HUES6 (cell line): Measurements from ENCODE around the gene NTSR1.

Source experiments
- H3K27ac ChIP-seq: 2 replicates; pipeline ENCODE4 v1.7.0; 2013; ENCODE audit warnings: low read depth, mild to moderate bottlenecking, low read length, inconsistent platforms
- H3K27me3 ChIP-seq: 2 replicates; pipeline ENCODE4 v1.6.1; 2013; ENCODE audit warnings: low read length; ENCODE audit not compliant: control insufficient read depth, insufficient read depth
- H3K36me3 ChIP-seq: 2 replicates; pipeline ENCODE4 v1.6.1; 2013; ENCODE audit warnings: low read length; ENCODE audit not compliant: control insufficient read depth, insufficient read depth
- H3K4me1 ChIP-seq: 2 replicates; pipeline ENCODE4 v1.6.1; 2013; ENCODE audit warnings: low read length; ENCODE audit not compliant: control insufficient read depth, insufficient read depth
- H3K4me3 ChIP-seq: 2 replicates; pipeline ENCODE4 v1.5.1; 2013; ENCODE audit warnings: low read depth, low read length
- H3K9ac ChIP-seq: one replicate; pipeline ENCODE4 v1.6.1; 2013; ENCODE audit warnings: mild to moderate bottlenecking, low read length
- H3K9me3 ChIP-seq: 2 replicates; pipeline ENCODE4 v1.6.1; 2013; ENCODE audit warnings: low read depth, low read length; ENCODE audit not compliant: control insufficient read depth, insufficient read depth

NTSR1 gene

DNA sequence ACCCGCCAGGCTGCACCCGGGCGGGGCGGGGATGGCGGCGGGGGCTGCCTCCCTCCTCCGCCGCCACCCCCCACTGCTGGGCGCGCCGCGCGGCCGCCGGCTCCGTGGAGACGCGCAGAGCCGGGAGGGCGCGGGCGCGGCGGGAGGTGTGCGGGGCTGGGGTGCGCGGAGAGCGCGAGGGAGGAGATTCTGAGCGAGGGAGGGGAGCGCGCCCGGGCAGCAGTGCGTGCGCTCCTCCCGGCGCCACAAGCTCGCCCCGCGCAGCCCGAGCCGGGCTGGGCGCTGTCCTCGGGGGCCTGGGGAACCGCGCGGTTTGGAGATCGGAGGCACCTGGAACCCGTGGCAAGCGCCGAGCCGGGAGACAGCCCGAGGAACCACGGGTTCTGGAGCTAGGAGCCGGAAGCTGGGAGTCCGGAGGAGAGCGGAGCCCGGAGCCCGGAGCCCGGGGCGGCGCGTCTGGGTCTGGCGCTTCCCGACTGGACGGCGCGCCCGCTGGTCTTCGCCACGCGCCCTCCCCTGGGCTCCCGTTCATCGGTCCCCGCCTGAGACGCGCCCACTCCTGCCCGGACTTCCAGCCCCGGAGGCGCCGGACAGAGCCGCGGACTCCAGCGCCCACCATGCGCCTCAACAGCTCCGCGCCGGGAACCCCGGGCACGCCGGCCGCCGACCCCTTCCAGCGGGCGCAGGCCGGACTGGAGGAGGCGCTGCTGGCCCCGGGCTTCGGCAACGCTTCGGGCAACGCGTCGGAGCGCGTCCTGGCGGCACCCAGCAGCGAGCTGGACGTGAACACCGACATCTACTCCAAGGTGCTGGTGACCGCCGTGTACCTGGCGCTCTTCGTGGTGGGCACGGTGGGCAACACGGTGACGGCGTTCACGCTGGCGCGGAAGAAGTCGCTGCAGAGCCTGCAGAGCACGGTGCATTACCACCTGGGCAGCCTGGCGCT lies at the start of gene NTSR1:
Gene NTSR1, plus strand, starts transcription at position 246 of the 946 bp plus-strand sequence. Its CDS starts 372 bp downstream, at position 618.
- H3K27me3 ChIP-seq = peaks cover 87% of the 10 kb centered on the region
- no peak within 1 kb of the TSS for H3K27ac ChIP-seq
- peaks cover 8% of the 10 kb centered on the region for H3K4me1 ChIP-seq
- no peaks in the 10 kb centered on the region for H3K9me3 ChIP-seq
- H3K4me3 ChIP-seq = peak within 1 kb of the TSS; percentile 61
- H3K36me3 ChIP-seq = no peaks in the 10 kb centered on the region
- no peak within 1 kb of the TSS for H3K9ac ChIP-seq

DNA sequence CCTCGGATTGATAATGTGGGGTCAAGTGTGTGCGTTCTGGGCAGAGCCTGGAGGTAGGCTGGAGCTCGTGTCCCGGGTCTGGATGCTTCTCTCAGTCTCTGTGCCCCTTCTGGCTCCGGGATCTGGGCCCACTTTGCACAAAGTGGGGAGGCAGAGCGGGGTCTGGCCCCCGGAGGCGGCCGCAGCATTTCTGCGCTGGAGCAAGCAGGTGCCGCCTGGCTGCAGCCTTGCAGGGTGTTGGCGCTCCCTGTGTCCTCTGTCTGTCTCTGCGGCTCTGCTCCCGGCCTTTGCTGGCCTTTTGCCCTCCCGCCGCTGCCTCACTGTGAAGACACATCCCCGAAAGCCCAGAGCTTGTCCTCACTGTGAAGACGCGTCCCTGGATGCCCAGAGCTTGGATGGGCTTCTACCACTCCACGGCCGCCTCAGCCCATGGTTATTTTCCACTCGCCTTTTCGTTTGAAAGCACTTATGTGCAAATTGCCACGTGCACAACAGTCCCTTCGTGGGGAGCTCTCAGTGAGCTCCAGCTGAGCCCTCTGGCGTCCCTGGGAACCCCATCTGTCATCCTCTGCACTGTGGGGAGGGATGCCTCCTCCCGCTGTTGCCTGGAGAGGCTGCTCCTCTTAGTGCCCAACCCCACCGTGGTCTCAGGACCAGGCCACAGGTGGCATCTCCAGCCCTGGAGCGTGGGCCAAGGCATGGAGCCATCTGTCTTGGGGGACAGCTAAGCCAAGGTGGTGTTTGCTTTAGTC lies 49.0 kb upstream of the NTSR1 start:
- peaks cover 8% of the 10 kb centered on the region; the same call in 1 of the 2 replicates for H3K4me1 ChIP-seq
- H3K27me3 ChIP-seq = no peaks in the 10 kb centered on the region
- H3K36me3 ChIP-seq = no peaks in the 10 kb centered on the region; the same call in 1 of the 2 replicates
- H3K27ac ChIP-seq = no peak overlapping the region
- H3K9me3 ChIP-seq = no peaks in the 10 kb centered on the region
- H3K9ac ChIP-seq = no peak overlapping the region
- no peak overlapping the region for H3K4me3 ChIP-seq

DNA sequence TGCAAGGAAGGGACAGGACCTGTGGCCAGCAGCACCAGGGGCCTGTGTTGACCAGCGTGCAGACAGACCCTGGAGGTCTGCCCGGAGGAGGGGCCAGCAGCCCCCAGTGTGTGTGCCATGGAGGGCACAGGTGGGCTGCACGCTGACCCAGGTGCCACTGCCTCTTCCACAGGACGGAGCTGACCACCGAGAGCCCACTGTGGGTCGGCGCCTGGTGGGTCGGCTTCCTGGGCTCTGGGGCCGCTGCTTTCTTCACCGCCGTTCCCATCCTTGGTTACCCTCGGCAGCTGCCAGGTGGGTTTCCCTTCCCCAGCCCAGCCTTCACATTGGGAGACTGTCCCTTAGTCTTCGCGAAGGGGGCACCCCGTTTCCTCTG lies 48.4 kb upstream of the NTSR1 start:
- Histone ChIP-seq H3K27ac (no peak overlapping the region), H3K36me3 (no peaks in the 10 kb centered on the region; the same call in 1 of the 2 replicates), H3K4me1 (peaks cover 8% of the 10 kb centered on the region; the same call in 1 of the 2 replicates), H3K9me3 (no peaks in the 10 kb centered on the region), H3K4me3 (no peak overlapping the region), H3K27me3 (no peaks in the 10 kb centered on the region), H3K9ac (no peak overlapping the region)

DNA sequence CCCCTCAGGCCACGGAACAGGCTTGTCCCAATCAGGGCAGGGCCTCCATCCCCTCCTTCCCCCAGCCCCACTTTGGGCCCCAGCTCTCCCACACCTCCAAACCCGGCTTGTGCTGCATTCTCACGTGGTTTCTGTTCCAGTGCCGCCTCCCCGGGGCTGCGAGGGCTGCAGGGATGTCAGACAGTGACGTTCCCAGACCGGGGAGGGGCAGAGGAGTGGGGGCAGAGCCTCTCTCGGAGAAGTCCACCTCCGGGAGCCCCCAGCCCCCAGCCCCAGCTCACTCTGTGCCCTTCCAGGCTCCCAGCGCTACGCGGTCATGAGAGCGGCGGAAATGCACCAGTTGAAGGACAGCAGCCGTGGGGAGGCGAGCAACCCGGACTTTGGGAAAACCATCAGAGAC lies 47.9 kb upstream of the NTSR1 start:
- Histone ChIP-seq H3K9me3 (no peaks in the 10 kb centered on the region), H3K9ac (no peak overlapping the region), H3K27me3 (no peaks in the 10 kb centered on the region), H3K4me3 (no peak overlapping the region), H3K27ac (no peak overlapping the region), H3K36me3 (no peaks in the 10 kb centered on the region; the same call in 1 of the 2 replicates), H3K4me1 (peaks cover 8% of the 10 kb centered on the region; the same call in 1 of the 2 replicates)

DNA sequence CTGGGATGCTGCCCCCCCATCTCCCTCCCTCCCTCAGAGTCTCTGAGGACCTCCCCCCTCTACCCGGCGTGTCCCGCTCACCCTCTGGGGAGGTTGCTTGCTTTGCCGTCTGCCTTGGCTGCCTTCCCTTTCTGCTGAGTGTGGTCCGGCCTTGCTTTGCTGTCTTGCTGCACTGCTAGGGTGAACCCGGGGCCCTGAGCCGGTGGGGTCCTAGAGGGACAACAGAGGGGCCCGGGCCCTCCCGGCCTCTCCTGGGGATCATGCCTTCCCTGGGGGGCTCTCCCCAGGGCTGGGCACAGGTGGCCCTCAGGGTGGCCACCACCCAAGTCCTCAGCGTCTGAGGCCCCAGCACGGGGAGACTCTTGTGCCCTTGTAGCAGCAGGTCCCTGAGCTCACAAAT lies 47.0 kb upstream of the NTSR1 start:
- Histone ChIP-seq H3K9ac (no peak overlapping the region), H3K27ac (no peak overlapping the region), H3K9me3 (no peaks in the 10 kb centered on the region), H3K36me3 (no peaks in the 10 kb centered on the region), H3K4me3 (no peak overlapping the region), H3K4me1 (peaks cover 8% of the 10 kb centered on the region; the same call in 1 of the 2 replicates), H3K27me3 (no peaks in the 10 kb centered on the region)

DNA sequence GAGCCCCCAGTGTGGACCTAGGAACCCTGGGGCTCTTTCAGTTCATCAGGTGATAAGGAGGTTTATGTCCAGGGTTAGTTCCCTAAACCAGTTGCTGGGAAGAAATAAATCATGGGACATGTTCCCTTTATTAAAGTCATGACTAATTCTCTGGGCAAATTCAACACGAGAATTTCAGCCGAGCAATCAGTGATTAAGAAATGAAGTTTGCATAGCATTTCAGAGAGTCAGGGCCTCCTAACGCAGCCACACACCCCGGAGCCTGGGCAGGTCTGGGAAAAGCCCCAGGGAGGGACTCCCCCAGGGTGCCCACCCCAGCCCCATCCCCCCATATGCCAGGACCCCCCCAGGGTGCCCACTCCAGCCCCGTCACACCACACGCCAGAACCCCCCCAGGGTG lies 46.2 kb upstream of the NTSR1 start:
- Histone ChIP-seq H3K36me3 (no peaks in the 10 kb centered on the region), H3K27ac (no peak overlapping the region), H3K4me3 (no peak overlapping the region), H3K4me1 (peaks cover 8% of the 10 kb centered on the region; the same call in 1 of the 2 replicates), H3K9me3 (no peaks in the 10 kb centered on the region), H3K27me3 (no peaks in the 10 kb centered on the region), H3K9ac (no peak overlapping the region)

DNA sequence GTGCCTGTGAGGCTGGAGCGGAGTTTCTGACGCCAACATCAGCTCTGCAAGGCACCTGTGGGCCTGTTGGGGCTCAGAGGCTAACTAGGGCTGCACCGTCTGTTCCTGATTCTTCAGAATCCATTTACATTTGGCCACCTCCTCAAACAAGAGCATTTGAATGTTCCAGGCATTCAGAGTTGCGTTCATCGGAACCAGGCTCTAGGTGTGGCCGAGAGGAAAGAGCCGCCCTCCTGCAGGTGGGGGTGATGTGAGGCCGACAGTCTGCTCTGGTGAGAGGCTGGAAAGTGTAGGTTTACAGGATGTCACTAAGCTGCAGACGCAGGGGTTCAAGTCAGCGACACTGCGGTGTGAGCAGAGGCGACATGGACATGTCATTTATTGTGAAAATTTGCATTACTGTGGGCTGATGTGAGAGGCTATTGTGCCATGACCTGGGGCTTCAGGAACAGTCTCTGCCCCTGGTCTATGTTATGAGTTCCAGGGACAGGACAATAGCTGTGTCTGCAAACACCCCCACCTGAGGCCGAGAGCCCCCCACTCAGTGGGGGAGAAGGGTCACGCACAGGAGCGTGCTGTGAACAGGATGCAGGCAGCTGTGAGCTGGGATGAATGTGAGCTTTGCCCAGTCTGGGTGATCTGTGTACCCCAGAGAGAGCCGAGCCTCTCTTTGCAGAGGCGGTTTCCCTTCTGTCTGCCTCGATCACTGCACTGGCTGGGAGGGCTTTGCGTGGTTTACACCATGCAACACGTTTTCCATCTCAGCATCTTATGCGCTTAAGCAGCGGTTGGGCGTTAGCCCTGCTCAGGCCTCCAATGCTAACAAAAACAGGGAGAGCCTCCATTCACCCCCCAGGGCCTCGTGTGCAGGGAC lies 45.3 kb upstream of the NTSR1 start:
- H3K27me3 ChIP-seq = no peaks in the 10 kb centered on the region
- H3K9me3 ChIP-seq = no peaks in the 10 kb centered on the region
- H3K4me3 ChIP-seq = no peak overlapping the region
- no peaks in the 10 kb centered on the region for H3K36me3 ChIP-seq
- peaks cover 8% of the 10 kb centered on the region; the same call in 1 of the 2 replicates for H3K4me1 ChIP-seq
- no peak overlapping the region for H3K9ac ChIP-seq
- no peak overlapping the region for H3K27ac ChIP-seq

DNA sequence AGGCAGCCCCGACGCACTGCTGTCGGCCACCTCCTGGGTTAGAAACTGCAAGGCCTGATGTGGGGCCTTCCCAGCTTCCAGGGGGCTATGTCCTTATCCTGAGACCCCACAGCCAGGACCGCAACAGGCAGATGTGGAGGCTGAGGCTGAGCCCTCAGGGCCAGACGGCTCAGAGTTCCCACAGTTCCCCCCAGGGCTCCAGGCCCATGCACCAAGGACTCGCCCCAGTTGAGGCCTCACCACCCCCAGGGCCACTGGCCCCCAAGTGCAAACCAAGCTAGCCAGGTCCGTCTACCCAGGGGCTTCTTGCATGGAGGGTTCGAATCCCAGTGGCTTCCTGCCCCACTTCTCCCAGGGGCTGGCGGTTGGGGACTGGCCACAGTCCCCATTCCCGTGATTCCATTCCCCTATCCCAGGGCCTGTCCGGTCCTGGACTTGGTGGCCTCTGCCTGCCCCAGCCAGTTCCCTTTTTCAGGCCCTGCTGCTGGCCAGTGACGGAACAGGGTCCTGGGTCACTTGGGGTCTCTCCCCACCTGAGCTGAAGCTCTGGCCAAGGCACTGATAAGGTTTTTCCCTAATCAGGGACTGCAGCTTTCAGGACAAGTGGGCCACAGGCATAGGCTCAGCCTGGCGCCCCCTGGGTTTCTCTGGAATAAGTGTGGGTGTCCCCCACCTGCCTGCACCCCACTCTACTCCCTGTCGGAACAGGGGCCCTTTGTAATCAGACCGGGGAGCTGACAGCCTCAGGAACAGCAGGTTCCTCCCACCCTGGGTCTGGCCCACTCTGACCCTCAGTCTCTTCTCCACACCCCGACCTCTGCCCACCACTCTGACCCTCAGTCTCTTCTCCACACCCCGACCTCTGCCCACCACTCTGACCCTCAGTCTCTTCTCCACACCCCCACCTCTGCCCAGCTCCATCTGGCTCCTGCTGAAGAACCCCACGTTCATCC lies 44.3 kb upstream of the NTSR1 start:
- H3K4me1 ChIP-seq = peaks cover 8% of the 10 kb centered on the region; the same call in 1 of the 2 replicates
- no peak overlapping the region for H3K9ac ChIP-seq
- H3K27ac ChIP-seq = no peak overlapping the region
- no peaks in the 10 kb centered on the region for H3K27me3 ChIP-seq
- H3K9me3 ChIP-seq = no peaks in the 10 kb centered on the region
- no peak overlapping the region for H3K4me3 ChIP-seq
- H3K36me3 ChIP-seq = no peaks in the 10 kb centered on the region

DNA sequence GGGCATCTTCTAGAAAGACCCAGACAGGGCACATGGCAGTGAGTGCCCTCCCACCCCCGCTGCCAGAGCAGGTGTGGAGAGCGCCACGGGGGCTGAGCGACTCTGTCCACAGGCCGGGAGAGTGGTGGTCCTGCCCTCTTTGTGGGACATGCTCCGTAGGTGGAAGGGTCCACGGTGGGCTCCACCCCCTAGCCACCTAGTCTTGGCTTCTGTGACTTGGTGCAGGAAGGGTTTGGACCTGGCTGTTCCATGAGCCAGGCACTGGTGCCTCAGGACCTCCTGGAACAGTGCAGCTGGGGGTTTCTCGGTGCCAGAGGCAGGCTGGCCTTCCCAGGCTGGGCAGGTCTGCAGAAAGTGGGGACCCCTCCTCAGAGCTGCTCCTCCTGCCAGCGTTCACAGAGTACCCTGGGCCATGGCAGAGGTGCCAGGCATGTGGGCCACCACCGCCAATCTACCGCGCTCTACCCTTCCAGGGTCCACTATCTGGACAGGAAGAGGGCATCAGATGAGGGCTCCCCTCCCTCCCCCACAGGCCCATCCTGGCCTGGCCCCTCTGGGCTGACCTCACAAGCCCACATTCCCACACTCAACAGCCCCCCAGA lies 43.4 kb upstream of the NTSR1 start:
- no peaks in the 10 kb centered on the region for H3K27me3 ChIP-seq
- H3K9ac ChIP-seq = no peak overlapping the region
- H3K4me3 ChIP-seq = no peak overlapping the region
- peaks cover 8% of the 10 kb centered on the region; the same call in 1 of the 2 replicates for H3K4me1 ChIP-seq
- H3K27ac ChIP-seq = no peak overlapping the region
- no peaks in the 10 kb centered on the region for H3K36me3 ChIP-seq
- H3K9me3 ChIP-seq = no peaks in the 10 kb centered on the region
